Medulla oblongata (tissue), 1 donor: ENCODE data around the gene TBC1D9.

ENCODE experiments used
- DNase-seq: peaks from one replicate; pipeline ENCODE4 v3.0.0-alpha.2; 2015; ENCODE audit errors: extremely low spot score

The TBC1D9 gene

GRCh38 chr4:140648716-140649308 lies 107.4 kb downstream of the TBC1D9 start:
- no peak for DNase-seq

DNA sequence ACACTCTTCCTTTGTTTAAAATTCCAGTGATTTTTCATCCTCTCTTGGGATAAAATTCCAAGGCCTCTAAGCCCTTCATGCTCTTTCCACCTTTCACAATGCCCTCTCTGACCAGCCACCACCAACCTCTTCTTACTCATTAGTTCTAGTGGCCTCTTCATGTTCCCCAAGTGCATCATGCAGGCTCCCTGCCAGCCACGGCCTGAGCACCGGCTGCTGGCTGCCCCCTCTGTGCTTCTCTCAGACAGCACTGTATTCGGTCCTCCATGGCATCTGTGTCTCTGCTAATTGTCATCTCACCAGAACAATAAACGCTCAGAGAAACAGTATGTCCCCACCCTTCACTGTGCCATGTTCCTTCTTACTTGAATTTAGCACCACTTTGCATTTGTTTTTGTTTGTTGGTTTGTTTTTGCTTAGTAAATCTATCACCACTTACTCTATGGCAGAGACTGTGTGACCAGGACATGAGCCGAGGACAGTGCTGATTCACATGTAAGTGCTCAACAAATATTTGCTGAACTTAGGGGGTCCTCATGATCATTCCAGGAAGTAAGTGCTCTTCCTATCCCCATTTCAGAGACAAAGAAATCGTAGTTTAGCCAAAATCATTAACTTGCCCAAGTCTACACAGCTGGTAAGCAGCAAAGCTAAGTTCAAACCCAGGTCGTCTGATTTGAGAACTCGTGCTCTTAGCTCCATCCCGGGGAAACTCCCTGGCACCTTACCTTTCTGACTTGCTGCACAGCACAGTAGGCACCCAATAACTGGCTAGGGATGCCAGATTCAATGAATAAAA lies 110.4 kb downstream of the TBC1D9 start:
- peak; percentile 43 for DNase-seq

DNA sequence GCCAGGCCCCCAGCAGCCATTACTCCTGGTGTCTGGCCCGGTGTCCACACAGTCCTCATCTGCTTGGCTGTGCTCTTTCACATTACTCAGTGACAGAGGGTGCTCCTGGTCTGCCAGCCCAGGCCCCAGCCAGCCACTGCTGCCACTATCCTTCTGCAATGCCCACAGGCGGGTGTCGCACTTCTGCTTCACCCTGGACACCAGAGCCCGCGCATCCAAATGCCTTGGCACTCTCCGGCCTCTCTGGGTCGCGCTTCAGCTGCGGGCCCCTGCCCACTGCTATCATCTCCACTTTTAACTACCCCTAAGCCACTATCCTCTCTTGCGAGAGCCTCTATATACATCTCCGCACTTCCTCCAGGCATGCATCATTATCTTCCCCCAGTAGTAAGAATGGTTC lies 111.0 kb downstream of the TBC1D9 start:
- DNase-seq, result no peak

GRCh38 chr4:140644470-140645185 lies 111.6 kb downstream of the TBC1D9 start:
- DNase-seq, result no peak

- DNase-seq, result no peak
Measured at GRCh38 chr4:140643571-140644055, 112.6 kb downstream of the TBC1D9 start.

DNA sequence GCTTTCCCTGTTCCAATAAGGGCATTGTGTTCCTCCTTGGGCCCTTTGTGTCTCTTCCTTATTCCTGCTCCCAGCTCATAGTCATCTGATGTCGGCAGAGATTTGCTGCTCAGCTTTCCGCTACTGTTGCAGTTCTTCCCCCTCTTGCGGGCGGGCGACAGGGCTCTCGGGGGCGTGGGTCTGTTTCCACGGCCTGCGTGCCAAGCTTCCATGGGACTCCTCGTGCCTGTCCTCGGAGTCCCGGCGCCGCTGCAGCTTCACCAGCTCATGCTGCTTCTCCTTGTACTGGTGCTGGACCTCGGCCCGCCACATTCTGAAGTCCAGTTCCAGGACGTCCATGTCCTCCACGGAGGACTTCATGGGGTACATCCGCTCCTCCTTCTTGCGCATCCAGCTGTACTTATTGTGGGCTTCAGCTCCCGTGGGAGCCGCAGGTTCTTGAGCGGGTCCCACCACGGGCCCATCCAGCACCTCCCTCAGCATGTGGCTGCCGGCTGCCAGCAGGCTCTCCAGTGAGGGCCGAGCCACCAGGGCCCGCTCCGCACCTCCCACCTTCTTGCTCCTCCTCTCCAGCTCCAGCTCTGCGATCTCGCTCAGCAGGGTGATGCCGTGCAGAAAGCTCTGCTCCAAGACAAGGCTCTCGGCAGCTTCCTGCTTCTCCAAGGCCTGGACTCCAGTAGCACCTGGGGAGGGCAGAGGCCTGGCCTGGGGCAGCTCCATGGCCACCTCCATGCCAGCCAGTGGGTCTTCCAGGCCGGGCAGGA lies 113.3 kb downstream of the TBC1D9 start:
- DNase-seq, result no peak

DNA sequence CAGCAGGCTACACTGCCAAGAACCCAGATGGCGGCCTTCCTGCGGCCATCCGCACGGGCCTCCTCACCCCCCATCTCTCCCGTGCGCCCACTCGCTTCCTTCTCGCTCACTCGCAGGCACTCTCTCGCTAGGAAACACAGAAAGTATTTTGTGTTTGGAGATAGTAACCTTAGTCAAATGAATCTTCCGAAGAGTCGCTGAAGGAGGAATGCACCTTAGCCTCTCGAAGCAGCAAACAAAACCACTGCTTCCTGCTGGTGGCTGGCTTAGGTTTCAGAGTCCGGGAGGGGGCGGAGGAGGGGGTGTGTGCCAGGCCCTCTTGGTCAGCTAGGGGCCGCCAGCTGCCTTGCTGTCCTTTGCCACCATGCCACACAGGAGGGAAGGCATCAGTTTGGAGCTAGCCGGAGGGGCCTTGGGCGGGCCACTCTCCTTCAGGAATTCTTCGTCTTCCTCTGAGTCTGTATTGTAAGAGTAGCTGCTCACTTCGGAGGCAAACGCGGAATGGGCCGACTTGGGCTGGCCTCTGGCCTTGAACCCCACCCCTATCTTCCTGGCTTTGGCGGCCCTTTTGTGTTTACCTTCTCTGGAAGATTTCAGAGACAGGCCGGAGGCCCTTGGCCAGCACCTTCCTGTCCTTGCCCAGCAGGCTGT lies 114.3 kb downstream of the TBC1D9 start:
- no peak for DNase-seq

DNA sequence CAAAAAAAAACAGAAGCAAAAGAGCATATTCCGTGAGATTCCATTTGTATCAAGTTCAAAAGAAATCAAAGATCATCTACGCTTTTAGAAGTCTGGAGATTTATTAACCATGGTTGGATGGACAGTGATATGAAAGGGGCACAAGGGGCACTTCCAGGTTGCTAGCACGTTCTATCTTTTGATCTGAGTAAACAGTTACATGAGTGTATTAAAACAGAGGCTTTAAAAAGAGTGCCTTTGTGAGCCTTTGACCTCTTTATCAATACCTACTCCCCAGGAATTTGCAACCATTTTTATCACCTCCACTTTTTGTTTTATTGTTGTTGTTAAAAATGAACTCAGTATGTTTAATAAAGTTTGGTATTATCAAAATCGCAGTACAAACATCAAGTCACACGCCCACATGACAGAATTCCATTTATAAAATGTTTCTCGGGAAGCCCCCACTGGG lies 115.1 kb downstream of the TBC1D9 start:
- no peak for DNase-seq

DNA sequence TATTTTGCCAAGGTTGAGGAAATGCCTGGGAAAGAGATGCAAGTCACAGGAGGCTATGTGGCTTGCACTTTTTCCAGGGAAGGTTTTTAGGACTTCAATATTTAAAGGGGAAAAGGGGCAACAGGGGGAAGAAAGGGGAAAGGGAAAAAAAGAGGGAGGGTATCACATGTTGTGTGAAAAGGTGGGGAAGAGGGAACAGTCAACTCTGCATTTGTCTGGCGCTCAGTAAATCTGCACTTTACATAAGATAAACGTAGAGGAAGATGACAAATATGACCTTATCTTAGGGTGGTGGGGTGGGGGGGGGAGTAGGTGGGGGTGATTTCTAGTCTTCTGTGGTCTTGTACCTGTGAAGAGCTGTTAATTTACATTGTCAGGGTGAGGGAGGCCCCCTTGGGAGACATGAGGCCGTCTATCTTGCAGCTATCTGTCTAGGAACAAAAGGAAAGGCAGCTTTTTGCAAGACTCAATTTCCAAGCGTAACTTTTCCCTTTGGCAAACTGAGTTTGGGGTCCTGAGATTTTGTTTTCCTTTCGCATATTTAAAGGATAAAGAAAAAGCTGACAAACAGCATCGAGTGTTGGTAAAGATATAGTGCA lies 115.9 kb downstream of the TBC1D9 start:
- DNase-seq, result no peak

DNA sequence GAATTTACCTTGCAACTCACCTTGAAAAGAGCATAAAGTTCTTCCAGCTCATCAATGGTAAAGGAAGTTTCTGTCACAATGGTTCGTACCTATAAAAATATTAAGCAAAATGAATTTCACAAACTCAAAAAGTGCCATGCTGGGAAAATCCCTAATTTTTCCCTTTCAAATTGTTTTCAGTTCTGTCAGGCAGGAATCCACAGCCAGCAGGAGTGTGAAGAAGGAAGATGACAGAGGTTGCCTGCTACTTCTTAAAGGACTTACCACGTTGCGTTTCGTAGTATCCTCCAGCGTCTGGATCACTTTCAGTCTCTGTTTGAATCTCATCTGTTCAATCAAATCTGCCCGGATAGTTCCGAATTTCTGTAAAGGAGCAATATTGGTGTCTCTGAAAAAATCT lies 117.1 kb downstream of the TBC1D9 start:
- no peak for DNase-seq

GRCh38 chr4:140637836-140638235 lies 118.3 kb downstream of the TBC1D9 start:
- peak; percentile 9 for DNase-seq

- no peak for DNase-seq
Measured at GRCh38 chr4:140635606-140636005, 120.6 kb downstream of the TBC1D9 start.

DNA sequence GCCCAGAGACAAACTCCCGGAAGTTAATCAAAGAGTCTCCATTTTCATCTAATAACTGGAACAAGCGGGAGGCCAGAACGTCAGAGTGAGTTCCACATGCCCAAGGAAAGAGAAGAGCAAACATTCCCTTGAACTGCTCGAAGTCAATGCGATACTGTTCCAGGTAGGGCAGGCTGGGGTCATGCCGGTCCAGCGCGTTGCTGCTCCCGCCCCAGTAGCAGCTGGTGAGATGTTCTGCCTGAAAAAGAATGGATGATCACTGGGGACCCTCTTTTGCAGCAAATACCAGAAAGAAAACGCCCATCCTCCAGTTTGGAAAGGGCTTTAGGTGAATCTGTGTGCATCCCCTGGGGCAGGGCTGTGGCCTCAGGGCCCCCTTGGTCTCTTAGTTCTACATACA lies 122.2 kb downstream of the TBC1D9 start:
- DNase-seq, result no peak

DNA sequence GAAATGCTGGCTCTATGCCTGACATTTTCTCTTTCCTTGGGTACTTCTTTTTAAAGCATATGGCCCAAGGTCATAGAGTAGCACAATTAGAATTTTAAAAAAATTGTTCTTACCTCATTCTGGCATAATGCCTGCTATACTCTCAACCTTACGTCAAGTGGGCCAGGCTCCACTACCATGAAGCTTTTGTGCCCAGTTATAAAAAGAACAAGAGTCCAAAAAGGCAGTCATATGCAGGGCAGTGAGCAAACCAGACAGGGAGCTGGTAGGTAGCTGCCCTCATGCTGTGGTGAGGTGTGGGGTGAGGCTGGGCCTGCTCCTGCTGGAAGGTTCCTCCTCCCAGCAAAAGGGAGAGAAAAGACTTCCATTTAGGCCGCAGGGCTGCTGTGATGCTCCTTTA lies 123.1 kb downstream of the TBC1D9 start:
- no peak for DNase-seq

GRCh38 chr4:140630246-140630645 lies 125.9 kb downstream of the TBC1D9 start:
- DNase-seq, result no peak

- no peak for DNase-seq
Measured at GRCh38 chr4:140628016-140628415, 128.2 kb downstream of the TBC1D9 start.

- DNase-seq, result no peak
Measured at GRCh38 chr4:140626661-140627376, 129.4 kb downstream of the TBC1D9 start.

- no peak for DNase-seq
Measured at GRCh38 chr4:140622333-140622958, 133.7 kb downstream of the TBC1D9 start.

- no peak for DNase-seq
Measured at GRCh38 chr4:140621161-140621560, 135.0 kb downstream of the TBC1D9 start.
